GM12878 (cell line): ENCODE measurements around the gene DET1. TPM values are rescaled to one million over a fixed set of nuclear protein-coding genes. Genes with fewer than 3 reads are reported as not detected.

Experiments used
- ATAC-seq: fragments of 200-7000 bp; cut with Tn5 transposase; 3 replicates; pipeline ENCODE4 v1.9.1; 2020; ENCODE audit warnings: mild to moderate bottlenecking, moderate library complexity
- BruUV-seq: library from RNA; stranded (reverse); fragments of 400-500 nt; replicated peaks from 2 replicates; lab custom pipeline; 2021; lab: Mats Ljungman, UMichigan
- CTCF ChIA-PET: fragments of 300-600 bp; sonication (Branson Sonifier 250); formaldehyde crosslinking; extraction: SDS; loops from one replicate; lab custom pipeline; 2021; ENCODE audit warnings: inconsistent platforms; lab: Yijun Ruan, JAX
- POLR2A ChIA-PET: fragments of 350-600 bp; formaldehyde crosslinking; extraction: SDS; loops from one replicate; lab custom pipeline; 2021; ENCODE audit warnings: inconsistent platforms; lab: Charles Lee
- RAD21 ChIA-PET: fragments of 300-600 bp; sonication (Branson Sonifier 250); formaldehyde crosslinking; loops from one replicate; lab custom pipeline; 2023; ENCODE audit warnings: antibody characterized with exemption; ENCODE audit not compliant: unreplicated experiment; lab: Charles Lee
- SMC1A ChIA-PET: fragments of 300-600 bp; sonication (Branson Sonifier 250); formaldehyde crosslinking; loops from one replicate; lab custom pipeline; 2023; ENCODE audit not compliant: unreplicated experiment, uncharacterized antibody; lab: Charles Lee
- DNase-seq: peaks from one replicate; pipeline ENCODE4 v3.0.0-alpha.2; 2011; ENCODE audit warnings: low read depth, low spot score
- FAIRE-seq: peaks from 3 replicates; lab custom pipeline; 2011; peaks lifted over from hg19 to GRCh38; lab: Jason Lieb, UNC
- H2AFZ ChIP-seq: 2 replicates; pipeline ENCODE4 v1.6.0; 2011; ENCODE audit warnings: low read depth, low read length, control low read depth; ENCODE audit not compliant: control insufficient read depth
- H3K27ac ChIP-seq: 2 replicates; pipeline ENCODE4 v1.5.1; 2011; ENCODE audit warnings: control low read depth; ENCODE audit not compliant: control insufficient read depth, insufficient read depth
- H3K27me3 ChIP-seq, 2 experiments: replicated peaks in 1 of 2; 2 replicates each; pipeline versions ENCODE4 v1.6.0 to v1.6.1; 2011; ENCODE audit warnings: low read length in 1 of 2; ENCODE audit not compliant: control insufficient read depth in 2 of 2, insufficient read depth in 2 of 2
- H3K36me3 ChIP-seq, 2 experiments: 2 replicates each; pipeline ENCODE4 v1.5.1; 2011; ENCODE audit warnings: low read length in 1 of 2; ENCODE audit not compliant: control insufficient read depth in 2 of 2, insufficient read depth in 2 of 2
- H3K4me1 ChIP-seq: 2 replicates; pipeline ENCODE4 v1.6.1; 2011; ENCODE audit warnings: mild to moderate bottlenecking, low read length, moderate library complexity, mixed read lengths; ENCODE audit not compliant: control insufficient read depth, insufficient read depth
- H3K4me2 ChIP-seq: 2 replicates; pipeline ENCODE4 v1.6.0; 2011; ENCODE audit warnings: control low read depth; ENCODE audit not compliant: control insufficient read depth, insufficient read depth
- H3K4me3 ChIP-seq: fragments of 200-600 bp; sonication (generic); 2 replicates; pipeline ENCODE4 v1.5.1; 2016
- H3K79me2 ChIP-seq: 2 replicates; pipeline ENCODE4 v1.6.0; 2011; ENCODE audit warnings: low read length; ENCODE audit not compliant: control insufficient read depth, insufficient read depth
- H3K9ac ChIP-seq: 2 replicates; pipeline ENCODE4 v1.8.0; 2011; ENCODE audit warnings: low read length, control low read depth, mixed read lengths; ENCODE audit not compliant: control insufficient read depth, insufficient read depth
- H3K9me3 ChIP-seq: replicated peaks from 3 replicates; pipeline ENCODE4 v1.5.1; 2011; ENCODE audit warnings: mild to moderate bottlenecking, low read length; ENCODE audit not compliant: control insufficient read depth, insufficient read depth
- H4K20me1 ChIP-seq: 2 replicates; pipeline ENCODE4 v1.6.0; 2011; ENCODE audit not compliant: control insufficient read depth, insufficient read depth
- CREM ChIP-seq: IDR thresholded peaks from 2 replicates; pipeline ENCODE4 v1.6.1; 2014; ENCODE audit warnings: antibody characterized with exemption, low read depth
- LARP7 ChIP-seq: fragments of 450-650 bp; IDR thresholded peaks from 2 replicates; pipeline ENCODE4 v1.6.1; 2017; ENCODE audit warnings: mild to moderate bottlenecking
- NFYA ChIP-seq: IDR thresholded peaks from 2 replicates; pipeline ENCODE4 v1.6.1; 2011; ENCODE audit warnings: low read depth, mild to moderate bottlenecking, low read length, improper control_type of control experiment, borderline replicate concordance
- NR2F1 ChIP-seq: fragments of 450-650 bp; conservative IDR thresholded peaks from 2 replicates; pipeline ENCODE4 v1.6.1; 2017; ENCODE audit warnings: mild to moderate bottlenecking
- PAX5 ChIP-seq: IDR thresholded peaks from 2 replicates; pipeline ENCODE4 v1.6.1; 2011; ENCODE audit warnings: low read depth, low read length, borderline replicate concordance
- RB1 ChIP-seq: fragments of 450-650 bp; formaldehyde crosslinking; IDR thresholded peaks from 2 replicates; pipeline ENCODE4 v1.6.1; 2017; ENCODE audit warnings: mild to moderate bottlenecking, borderline replicate concordance
- SMC3 ChIP-seq: IDR thresholded peaks from 2 replicates; pipeline ENCODE4 v1.6.1; 2011; ENCODE audit warnings: low read length, improper control_type of control experiment, borderline replicate concordance
- SRF ChIP-seq, 2 experiments: IDR thresholded peaks; 2 replicates each; pipeline ENCODE4 v1.6.1; 2011; ENCODE audit warnings: low read depth in 2 of 2, low read length in 2 of 2, mild to moderate bottlenecking in 1 of 2, moderate library complexity in 1 of 2
- WRNIP1 ChIP-seq: IDR thresholded peaks from 2 replicates; pipeline ENCODE4 v1.6.1; 2011; ENCODE audit warnings: low read depth, low read length, improper control_type of control experiment, borderline replicate concordance
- ZZZ3 ChIP-seq: IDR thresholded peaks from 2 replicates; pipeline ENCODE4 v1.6.1; 2011; ENCODE audit warnings: low read depth; ENCODE audit not compliant: control insufficient read depth, insufficient read length
- WGBS: methylation state at CpG from one replicate; pipeline ENCODE4 v1.1.6; 2016; ENCODE audit warnings: low lambda C conversion rate; ENCODE audit not compliant: insufficient replicate concordance, insufficient coverage; ENCODE audit errors: missing lambda C conversion rate; 5-methylcytosine and 5-hydroxymethylcytosine counted together
- in situ Hi-C: fragments of 300-500 bp; cut with MboI; formaldehyde crosslinking; loops from 9 replicates; pipeline ENCODE4 v1.14.3; 2018; ENCODE audit warnings: mixed read lengths
- intact Hi-C: fragments of 100-400 bp; cut with micrococcal nuclease; formaldehyde crosslinking; loops from one replicate; pipeline ENCODE4 v1.14.2; 2022; ENCODE audit not compliant: unreplicated experiment
- polyA plus RNA-seq, 11 experiments: library from polyadenylated mRNA; depleted of rRNA in 4 of 11; unstranded in 6 of 11; stranded (reverse) in 5 of 11; fragments of >200 nt; fragmentation: Nextera tagmentation in 4 of 11; fragmentation: Illumina TruSeq in 1 of 11; extraction: Ambion mirVana in 4 of 11; extraction: Trizol in 1 of 11; gene quantifications; 1 replicate in 1 of 11; 2 replicates in 10 of 11; pipeline versions ENCODE4 v1.2.1 to v1.2.3, GENCODE V29; 2011 to 2016; ENCODE audit warnings: inconsistent platforms in 2 of 11, missing spikeins in 2 of 11, low read depth in 1 of 11
- total RNA-seq, 4 experiments: library from RNA; depleted of rRNA in 3 of 4; stranded (reverse); fragments of >200 nt in 3 of 4; fragmentation: Illumina TruSeq in 1 of 4; extraction: Trizol in 1 of 4; gene quantifications; 2 replicates each; pipeline versions ENCODE4 v1.2.1 to v1.2.3, GENCODE V29; 2013 to 2021
- TF ChIP-seq, protein P1 (sequence below): fragments of 150-350 bp; IDR thresholded peaks from 2 replicates; pipeline ENCODE4 v1.6.1; 2014; ENCODE audit warnings: mild to moderate bottlenecking, low read depth, low read length
- TF ChIP-seq, protein P2 (sequence below): fragments of 450-650 bp; formaldehyde crosslinking; IDR thresholded peaks from 2 replicates; pipeline ENCODE4 v1.5.0; 2022; ENCODE audit warnings: mild to moderate bottlenecking, missing genetic modification characterization

Gene DET1
- total and polyA plus RNA-seq, 10 of the 15 experiments (the other 5 are each of a cell fraction or from before 2014, with no cell fraction given), result 0.16 to 2.7 (median 1.4) TPM

DNA sequence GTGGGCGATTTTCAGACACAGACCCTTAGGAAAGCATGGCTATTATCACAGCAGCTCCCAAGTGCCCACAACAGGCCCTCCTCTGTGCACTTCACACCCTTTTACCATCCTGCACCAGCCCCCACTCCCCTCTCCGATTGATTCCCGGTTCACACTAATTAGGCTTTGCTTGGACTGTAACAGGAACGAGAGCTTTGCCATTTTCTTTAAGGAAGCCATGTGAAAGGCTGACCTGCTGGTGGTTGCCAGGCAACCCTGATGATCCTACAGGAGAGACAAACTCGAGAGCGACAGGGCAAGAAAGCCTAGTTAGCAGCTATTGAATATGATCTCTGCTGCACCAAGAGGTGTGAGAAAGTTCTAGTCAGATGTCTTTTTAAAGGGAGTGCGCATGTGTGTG is 28.2 kb upstream of the DET1 start:
- WGBS, result 44% methylated on average over 7 of the region's 7 CpGs
- in situ Hi-C loops, result no loop called here
- H3K4me2 ChIP-seq, result no peak overlapping the region
- no peak overlapping the region for H3K4me3 ChIP-seq
- H3K79me2 ChIP-seq, result no peaks in the 10 kb centered on the region
- no peaks in the 10 kb centered on the region for H3K9me3 ChIP-seq
- H4K20me1 ChIP-seq, result no peaks in the 10 kb centered on the region
- POLR2A ChIA-PET, result no interaction called here
- CTCF ChIA-PET, result no interaction called here
- H3K9ac ChIP-seq, result no peak overlapping the region
- DNase-seq (no peak), FAIRE-seq (no peak), ATAC-seq (no peak)
- intact Hi-C loops, result no loop called here
- SMC1A ChIA-PET, result interaction anchor here (1.5 kb wide), 1 partner anchor 9 kb away, joined by 3 read pairs; no protein-coding TSS in a partner anchor
- H3K27ac ChIP-seq, result no peak overlapping the region
- peaks cover 0 to 3% of the 10 kb centered on the region in 2 experiments; a peak in 2 of 4 replicates for H3K27me3 ChIP-seq
- H3K36me3 ChIP-seq, result no peaks in the 10 kb centered on the region
- no peak for TF ChIP-seq ZZZ3
- TF ChIP-seq NR2F1, result no peak
- TF ChIP-seq WRNIP1, result no peak
- TF ChIP-seq SRF (IDR thresholded peaks at IDR 0.05; ENCODE audit: low read depth in 2 of 2, low read length in 2 of 2), result no peak
- TF ChIP-seq, protein P1, sequence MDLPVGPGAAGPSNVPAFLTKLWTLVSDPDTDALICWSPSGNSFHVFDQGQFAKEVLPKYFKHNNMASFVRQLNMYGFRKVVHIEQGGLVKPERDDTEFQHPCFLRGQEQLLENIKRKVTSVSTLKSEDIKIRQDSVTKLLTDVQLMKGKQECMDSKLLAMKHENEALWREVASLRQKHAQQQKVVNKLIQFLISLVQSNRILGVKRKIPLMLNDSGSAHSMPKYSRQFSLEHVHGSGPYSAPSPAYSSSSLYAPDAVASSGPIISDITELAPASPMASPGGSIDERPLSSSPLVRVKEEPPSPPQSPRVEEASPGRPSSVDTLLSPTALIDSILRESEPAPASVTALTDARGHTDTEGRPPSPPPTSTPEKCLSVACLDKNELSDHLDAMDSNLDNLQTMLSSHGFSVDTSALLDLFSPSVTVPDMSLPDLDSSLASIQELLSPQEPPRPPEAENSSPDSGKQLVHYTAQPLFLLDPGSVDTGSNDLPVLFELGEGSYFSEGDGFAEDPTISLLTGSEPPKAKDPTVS, result no peak
- TF ChIP-seq NFYA, result no peak
- TF ChIP-seq, protein P2, sequence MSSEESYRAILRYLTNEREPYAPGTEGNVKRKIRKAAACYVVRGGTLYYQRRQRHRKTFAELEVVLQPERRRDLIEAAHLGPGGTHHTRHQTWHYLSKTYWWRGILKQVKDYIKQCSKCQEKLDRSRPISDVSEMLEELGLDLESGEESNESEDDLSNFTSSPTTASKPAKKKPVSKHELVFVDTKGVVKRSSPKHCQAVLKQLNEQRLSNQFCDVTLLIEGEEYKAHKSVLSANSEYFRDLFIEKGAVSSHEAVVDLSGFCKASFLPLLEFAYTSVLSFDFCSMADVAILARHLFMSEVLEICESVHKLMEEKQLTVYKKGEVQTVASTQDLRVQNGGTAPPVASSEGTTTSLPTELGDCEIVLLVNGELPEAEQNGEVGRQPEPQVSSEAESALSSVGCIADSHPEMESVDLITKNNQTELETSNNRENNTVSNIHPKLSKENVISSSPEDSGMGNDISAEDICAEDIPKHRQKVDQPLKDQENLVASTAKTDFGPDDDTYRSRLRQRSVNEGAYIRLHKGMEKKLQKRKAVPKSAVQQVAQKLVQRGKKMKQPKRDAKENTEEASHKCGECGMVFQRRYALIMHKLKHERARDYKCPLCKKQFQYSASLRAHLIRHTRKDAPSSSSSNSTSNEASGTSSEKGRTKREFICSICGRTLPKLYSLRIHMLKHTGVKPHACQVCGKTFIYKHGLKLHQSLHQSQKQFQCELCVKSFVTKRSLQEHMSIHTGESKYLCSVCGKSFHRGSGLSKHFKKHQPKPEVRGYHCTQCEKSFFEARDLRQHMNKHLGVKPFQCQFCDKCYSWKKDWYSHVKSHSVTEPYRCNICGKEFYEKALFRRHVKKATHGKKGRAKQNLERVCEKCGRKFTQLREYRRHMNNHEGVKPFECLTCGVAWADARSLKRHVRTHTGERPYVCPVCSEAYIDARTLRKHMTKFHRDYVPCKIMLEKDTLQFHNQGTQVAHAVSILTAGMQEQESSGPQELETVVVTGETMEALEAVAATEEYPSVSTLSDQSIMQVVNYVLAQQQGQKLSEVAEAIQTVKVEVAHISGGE (CRISPR knock-in tag), result no peak
- TF ChIP-seq PAX5, result no peak
- TF ChIP-seq CREM, result no peak
- no peak for TF ChIP-seq RB1
- no peak for TF ChIP-seq SMC3
- TF ChIP-seq LARP7, result no peak
- no peaks in the 10 kb centered on the region for H3K4me1 ChIP-seq
- no TSS peak for BruUV-seq
- RAD21 ChIA-PET, result no interaction called here
- no peak overlapping the region for H2AFZ ChIP-seq
